Activated CD8-positive, alpha-beta memory T cell treated with anti-CD3 and anti-CD28 coated beads, Interleukin-2, amount 50 U/mL, for 4 hours (primary cell): Measurements from ENCODE around the gene EYA2.
"Not testable (repeated sequence)": the region's sequence is repeated elsewhere in the genome, so short reads cannot be mapped to it uniquely, and the experiment has no call there.

Experiments
- DNase-seq: peaks from one replicate; pipeline ENCODE4 v3.0.0-alpha.2; 2020

The EYA2 gene

DNA sequence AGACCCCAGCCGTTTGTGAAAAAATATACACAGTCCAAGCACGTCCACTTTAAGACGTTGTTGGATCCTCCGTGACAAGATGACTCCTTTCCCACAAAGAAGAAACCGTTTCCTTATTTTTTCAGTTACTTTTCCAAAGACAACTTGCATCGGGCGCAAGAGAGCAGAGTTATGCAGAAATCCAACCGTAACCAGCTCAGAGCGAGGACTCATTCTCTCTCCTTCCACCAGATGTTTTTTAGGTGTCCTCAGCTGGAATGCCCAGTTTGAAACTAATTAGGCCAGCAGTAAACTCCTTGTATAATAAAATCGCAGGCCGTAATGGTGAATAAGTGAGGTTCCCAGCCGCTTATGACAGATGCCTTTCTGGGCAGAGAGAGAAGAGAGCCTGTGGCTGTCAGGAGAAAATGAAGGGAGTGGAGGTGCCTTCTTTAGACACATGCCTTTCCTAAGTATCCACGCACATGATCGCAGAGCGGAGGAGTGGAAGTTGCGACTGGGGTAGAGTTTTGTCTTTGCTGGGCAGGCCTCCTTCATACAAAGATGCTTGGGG, 2.8 kb downstream of the EYA2 start:
- DNase-seq = no peak

DNA sequence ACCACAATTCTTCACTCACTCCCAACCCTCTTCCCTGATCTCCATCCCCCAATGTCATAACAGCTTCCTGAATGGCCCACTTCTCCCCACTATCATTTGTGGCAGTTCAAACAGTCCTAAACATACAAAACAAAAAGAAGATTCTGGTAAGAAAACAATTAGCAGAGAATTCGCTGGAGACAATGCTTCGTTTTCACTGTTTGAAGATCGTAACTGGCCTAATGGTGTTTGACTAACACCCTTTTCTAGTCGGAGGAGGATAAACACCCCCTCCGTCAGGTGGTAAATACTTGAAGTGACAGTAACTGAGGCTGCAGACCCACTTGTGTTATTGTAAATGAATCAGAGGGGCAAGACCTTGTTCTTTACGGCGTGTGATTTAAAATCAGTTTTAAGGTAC, 3.8 kb downstream of the EYA2 start:
- DNase-seq = no peak

DNA sequence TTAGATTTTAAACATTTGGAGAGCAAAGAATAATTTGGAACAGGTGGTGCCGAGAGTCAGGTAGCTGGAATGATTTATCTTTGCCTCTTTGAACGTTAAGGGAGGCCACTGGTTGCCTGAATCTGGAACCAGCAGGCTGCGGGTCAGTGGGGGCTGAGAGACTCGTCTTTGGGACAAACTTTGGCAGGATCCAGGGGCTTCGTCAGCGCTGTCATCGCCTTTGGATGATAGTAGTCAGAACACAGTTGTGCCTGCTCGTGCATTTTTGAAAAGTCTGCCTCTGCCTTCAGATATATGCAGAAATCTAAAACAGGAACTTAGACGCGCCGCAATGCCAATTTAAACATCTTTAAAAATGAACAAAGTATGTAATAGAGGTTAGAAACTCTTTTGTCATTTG, 5.0 kb downstream of the EYA2 start:
- DNase-seq = no peak

DNA sequence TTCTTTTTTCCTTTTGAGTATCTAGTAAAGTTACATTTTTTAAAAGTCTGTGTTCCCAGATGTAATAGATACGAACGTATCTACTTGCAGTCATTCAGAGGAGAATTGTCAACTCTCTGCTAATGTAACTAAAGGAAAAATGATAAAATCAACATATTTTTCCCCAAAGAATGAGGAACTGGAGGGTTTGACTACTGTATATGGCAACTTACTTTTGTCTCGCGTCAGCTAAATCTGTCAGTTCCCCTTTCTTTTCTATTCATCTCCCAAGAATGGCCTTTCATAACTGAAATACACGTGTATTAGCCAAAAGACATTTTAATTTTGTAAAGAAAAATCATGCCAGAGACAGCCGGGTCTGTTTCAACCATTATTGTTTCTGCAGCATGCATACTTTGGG, 5.4 kb downstream of the EYA2 start:
- DNase-seq = no peak

DNA sequence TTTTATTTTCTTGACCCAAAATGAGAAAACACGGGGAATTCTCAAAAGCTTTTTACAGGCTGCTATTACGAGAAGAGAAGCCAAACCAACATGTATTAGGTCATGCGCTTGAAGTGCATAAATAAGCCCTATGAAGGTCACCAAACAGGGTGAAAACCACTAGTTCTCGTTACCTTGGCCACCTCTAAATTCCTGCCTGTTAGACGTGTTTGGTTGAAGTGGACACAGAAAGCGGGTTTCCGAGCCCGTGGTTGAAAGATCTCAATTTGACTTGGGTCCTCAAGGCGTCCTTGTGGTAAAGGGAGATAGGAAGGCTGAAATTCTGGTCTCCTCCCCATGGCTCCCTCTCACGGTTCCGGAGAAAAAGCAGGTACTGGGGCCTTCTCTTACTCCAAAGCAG, 6.2 kb downstream of the EYA2 start:
- DNase-seq = no peak

DNA sequence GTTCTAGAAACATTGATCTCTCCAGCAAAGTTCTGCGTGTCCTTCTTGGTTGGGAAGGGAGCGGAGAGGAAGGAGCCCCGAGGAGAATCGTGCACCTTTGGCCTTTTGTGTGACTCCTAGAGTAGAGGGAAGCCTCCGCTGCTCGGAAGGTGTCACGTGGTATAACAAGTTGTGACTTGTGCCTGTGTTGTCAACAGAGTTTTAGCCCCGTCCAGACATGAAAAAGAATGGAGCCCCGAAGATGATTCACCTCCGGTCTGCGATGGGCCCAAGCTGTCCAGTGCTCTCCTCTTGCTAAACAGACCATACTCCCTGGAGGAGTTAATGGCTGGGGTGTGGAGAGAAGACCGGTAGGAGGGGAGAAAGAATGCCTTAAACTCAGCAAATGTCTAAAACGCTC, 7.0 kb downstream of the EYA2 start:
- DNase-seq = no peak

DNA sequence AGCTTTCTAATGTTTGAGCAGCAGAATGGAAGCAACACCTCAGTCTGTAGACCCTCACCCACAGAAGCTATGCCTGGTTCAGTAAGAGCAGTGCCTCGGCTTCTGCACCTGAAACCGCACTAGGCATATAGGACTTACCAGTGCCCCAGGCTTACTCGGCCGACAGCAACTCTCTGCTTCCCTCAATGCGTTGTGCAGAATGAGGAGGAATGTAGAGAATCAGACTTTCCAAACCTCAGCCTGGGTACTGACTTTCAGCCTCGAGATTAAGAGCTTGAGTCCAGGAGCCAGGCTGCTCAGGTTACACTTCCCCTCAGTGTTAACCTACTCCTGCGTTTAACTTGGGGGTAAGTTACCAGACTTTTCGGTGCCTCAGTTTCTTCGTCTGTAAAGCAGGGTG, 8.6 kb downstream of the EYA2 start:
- no peak for DNase-seq

DNA sequence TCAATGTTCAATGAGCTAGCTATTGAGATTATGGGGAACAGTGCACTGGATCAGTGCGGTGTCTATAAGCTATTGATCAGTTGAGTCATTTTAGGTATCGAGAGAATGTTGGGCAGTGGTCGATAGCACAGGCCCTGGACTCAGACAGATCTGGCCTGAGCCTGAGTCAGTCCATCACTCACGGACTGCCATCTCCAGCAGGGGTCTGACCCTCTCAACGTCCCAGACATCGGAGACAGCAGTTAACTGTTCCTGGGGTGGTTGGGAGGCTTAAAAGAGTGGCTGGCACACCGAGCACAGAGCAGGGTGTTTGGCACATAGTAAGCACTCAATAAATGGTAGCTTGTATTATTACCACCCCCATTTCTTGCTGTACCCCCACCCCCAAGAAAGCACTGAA, 9.3 kb downstream of the EYA2 start:
- no peak for DNase-seq

DNA sequence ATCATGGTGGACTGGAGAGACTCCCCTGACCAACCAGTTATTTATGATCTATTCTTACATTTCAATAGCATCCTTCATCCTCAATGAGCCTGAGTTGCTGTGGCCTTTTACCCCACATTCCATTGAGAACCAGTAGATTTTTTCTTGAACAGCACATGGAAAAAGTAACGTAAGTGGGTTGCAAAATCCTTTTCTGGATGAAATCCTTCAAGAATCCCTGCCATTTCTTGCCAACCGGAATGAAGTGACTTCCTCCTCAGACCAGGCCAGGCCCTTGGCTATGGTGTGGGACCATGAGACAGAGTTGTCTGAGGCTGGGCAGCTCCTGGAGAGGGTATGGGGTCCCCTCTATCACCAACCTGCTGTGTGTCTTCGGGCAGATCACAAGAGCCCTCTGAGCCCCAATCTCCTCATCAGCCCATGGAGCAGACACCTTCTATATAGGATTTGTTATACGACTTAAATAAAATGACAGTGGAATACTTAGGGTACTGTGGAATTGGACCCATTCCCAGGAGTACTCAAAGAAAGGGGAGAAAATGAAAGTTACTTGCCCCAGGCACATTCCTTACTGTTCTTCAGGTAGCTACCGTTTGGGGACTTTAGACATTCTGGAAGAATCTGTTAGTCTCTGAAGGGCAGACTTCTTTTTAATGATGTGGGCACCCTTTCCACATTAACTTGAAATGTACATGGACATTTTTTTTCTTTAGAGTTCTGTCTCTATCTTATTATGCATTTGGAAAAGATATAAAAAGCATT, 10.9 kb downstream of the EYA2 start:
- no peak for DNase-seq

DNA sequence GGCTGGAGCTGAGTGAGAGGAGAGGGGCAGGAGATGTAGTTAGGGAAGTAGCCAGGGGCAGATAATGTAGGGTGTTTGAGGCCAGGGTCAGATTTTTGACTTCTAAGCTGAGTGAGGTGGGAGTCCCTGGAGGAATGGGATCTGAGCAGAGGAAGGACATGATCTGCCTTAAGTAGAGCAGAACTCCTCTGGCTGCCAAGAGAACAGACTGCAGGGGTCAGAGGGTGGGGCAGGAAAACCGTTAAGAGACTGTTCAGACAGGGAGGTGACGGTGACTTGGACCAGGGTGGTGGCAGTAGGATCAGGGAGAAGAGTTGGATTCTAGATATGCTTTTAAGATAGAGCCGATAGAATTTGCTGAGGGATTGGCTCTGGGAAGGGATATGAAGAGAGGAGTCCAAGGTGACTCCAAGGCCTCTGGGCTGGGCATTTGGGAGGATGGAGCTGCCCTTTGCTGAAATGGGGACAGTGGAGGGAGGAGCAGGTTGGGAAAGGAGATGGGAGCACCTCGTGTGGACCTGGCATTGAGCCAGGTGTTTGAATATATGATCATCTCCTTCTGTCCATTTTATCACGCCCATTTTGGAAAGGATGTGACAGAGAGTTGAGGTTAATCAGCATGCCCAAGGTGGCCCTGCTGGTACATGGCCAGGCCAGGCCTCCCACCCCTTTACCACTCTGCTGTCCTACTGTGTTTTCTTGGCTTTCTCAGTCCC, 18.8 kb downstream of the EYA2 start:
- DNase-seq = no peak

DNA sequence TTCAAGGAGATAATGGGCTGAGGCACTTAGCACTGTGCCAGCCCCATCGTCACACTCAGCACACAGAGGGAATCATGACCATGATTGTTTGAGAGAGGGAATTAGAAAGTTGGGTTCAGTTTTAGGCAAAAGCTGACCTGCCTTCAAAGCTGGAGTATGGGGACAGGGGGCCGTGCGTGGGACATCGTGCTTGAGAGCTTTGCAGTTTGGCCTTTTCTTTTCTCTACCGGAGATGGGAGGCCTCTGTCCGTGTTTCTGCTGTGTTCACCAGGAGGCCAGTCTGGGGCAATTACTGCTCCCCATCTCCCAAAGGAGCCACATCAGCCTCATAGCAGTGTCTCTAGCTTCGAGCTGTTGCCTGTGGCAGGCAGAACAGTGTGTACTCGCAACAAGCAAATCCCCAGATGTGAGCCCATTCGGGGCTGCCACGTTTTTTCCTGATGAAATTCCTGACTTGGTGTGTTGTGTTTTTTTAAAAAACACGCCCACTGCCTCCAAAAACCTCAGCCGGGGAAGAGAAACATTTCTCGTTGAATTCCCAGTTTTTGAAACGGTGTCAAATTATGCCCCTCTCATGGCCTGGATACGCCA, 20.2 kb downstream of the EYA2 start:
- DNase-seq = no peak

DNA sequence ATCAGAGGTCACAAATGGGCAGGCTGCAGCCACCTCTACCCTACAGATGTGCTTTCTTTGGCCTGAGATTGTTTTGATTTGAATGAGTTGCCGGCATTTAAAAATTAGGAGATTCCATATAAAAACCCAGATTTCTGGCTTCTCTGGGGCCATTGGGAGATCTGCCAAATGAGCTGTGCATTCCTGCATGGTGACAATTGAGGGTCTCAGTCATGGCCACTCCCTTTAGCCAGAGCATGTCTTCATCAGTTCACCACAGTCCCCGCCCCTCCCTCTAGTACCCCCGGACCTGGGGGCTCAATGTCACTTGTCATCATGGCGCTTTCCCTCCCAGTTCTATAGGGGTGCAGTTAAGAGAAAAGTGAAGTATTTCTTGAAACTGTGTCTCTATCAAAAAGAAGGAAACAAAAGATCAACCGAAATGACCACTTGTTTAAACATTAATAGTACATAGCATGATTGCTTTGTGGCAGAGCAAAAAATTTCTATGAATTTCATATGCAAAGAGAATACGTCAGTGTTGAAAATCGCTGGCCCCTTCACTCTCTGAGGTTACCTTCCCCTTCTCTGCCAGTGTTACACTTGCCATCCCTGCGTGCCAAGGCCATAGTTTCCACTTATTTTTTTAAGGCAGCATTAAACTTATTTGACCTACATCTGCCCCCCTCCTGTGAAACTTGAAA, 21.1 kb downstream of the EYA2 start:
- DNase-seq = no peak

DNA sequence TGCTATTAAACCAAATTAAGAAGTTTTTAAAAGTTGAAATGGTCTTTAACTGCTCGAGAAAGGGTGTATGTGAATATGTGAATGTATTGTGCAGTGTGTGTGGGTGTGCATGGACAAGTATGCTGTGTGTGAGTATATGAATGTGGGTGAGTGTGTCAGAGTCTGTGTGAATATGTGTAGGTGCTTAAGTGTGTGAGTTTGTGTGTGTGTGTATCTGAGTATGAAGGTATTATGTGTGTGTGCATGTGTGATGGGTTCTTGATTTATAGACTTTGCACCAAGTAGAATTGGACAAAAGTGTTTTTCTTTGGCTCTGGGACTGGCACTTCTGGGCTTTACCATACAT, 21.6 kb downstream of the EYA2 start:
- DNase-seq = no peak

DNA sequence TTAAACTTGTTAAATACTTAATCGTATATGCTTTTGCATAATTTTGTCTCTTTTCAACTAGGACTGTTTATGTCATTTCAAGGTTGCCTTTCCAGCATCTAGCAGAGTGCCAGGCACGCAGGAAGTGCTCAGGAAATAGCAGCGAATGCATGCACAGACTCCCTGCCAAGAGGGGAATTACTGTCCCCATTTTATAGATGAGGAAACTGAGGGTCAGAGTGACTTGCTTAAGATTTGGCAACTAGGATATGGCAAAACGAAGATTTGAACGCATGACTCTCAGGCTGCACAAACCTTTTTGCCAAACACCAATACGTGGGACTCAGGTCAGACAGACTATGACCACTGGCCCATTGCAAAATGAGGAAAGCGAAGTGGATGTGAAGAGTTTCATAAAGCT, 22.5 kb downstream of the EYA2 start:
- DNase-seq = no peak

DNA sequence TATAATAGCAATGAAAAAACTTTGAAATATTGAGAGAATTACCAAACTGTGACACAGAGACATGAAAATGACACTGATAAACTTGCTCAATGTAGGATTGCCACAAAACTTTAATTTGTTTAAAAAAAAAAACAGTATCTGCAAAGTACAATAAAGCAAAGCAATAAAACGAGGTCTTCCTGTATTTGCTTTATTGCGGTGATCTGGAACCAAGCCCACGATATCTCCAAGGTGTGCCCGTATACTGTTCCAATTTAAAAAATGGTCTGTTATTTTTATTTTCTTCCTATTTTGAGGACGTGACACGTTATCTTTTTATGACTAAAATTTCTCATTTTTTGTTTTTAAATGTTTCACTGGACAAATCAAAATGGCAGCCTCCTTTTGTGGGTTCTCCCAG, 25.5 kb downstream of the EYA2 start:
- no peak for DNase-seq

DNA sequence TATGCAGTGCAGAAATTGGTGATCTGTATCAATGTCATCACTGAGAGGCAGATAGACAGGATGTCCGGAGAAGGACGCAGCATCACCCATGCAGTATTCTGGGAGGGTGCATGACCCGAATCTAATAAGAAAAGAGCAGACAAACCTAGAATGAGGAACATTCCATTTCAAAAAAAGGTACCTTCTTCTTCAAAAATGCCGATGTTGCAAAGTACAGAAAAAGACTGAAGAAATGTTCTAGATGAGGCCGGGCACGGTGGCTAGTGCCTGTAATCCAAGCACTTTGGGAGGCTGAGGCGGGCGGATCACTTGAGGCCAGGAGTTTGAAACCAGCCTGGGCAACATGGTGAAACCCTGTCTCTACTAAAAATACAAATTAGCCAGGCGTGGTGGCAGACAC, 28.2 kb downstream of the EYA2 start:
- not testable (repeated sequence) for DNase-seq

DNA sequence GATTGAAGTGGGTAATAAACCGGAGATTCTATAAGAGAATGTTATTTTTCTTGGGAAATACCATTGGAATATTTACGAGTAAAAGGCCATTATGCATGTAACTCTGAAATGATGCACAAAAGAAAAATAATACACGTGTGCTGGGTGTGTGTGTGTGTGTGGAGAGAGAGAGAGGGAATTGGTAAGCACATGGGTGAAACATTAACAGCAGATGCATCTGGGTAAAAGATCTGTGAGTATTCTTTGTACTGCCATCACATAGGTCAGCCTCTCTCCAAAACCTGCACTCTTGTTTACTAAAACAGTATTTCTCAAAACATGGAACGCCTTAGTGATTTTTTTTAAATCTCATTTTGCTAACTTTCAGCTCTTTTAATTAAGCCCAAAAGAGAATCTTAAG, 28.9 kb downstream of the EYA2 start:
- DNase-seq = no peak

DNA sequence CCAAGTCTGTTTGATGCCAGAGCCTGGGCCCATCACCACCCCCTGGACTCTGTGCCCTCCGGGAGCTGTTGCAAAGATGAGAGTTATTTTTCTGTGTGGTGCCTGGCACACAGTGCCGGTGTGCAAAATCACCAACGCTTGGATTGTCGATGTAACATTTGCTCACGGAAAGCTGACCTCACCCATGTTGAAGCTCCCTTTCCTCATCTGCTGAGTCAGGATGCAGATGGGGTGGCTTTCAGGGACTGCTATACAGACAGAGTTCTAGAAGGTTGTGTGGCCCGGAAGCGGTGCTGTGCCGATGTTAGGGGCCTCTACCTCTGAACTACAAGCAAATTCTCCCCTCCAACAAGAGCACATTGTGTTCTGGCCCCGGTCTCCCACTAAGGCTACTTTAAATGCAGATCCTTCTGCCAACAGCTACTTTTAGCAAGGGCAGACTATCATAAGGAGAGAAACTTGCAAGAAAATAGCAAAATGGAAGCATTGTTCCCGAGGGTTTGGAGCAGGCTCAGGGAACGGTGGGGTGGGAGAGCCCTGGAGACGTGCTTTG, 34.0 kb downstream of the EYA2 start:
- no peak for DNase-seq

DNA sequence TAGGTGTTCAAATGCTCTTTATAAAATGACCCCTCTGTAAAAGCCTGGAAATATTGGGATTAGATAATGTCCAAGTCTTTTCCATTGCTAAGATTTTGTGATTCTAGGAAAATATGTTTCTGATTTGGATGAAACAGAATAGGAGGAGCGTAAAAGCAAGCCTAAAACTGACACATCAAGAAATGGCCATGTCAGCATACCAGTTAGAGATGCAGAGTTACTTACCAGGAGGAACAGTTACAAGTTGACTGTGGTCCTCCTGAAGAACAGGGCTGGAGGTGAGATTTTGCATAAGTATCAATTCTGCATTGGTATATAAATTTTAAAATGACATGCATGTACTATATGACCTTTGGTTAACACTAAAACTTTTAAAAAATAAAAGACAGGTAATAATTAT, 35.3 kb downstream of the EYA2 start:
- DNase-seq = no peak

DNA sequence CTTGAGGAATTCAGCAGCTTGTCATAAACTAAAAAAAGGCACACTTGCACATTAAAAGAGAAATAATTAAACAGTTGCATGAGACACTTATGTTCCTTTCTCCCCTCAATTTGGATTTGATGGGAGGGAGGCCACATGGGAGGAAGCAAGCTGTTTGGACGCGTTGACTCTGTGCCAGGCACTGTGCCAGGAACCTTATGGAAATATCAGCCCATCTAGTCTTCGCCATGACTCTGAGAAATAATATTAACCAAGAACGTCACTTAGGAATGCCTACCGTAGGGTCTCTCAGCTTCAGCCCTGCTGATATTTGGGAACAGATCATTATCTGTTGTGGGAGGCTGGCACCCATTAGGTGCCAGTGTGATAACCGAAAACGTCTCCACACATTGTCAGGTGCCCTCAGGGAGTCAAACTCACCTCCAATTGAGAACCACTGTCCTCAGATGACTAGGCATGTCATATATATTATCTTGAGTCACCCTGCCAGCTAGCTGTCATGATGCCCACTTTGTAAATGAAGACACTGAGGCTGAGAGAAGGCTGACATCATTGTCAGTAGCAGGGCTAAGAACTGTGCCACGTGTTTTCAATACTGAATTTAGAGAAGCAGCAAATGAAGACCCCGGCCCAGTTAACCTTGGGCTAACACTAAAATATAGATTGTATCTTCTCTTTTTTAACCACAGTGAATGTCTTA, 36.1 kb downstream of the EYA2 start:
- no peak for DNase-seq

DNA sequence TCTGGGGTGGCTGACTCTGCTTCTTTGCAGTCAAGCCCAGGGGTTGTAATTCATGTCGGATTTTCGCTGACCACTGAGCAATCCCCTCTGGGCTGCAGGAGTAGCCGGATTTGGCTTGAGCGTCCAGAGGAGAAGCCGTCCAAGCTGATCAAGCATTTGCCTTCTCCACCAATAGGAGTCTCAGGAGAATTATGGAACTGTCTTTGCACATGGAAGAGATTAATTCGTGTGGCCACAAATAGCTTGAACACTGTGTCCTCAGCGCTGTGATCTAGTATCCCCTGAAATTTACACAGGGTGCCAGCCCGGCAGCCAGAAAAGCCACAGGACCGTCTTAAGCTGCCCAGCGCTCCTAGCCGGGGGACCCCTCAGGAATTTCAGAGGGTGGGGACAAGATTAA, 37.1 kb downstream of the EYA2 start:
- DNase-seq = no peak

DNA sequence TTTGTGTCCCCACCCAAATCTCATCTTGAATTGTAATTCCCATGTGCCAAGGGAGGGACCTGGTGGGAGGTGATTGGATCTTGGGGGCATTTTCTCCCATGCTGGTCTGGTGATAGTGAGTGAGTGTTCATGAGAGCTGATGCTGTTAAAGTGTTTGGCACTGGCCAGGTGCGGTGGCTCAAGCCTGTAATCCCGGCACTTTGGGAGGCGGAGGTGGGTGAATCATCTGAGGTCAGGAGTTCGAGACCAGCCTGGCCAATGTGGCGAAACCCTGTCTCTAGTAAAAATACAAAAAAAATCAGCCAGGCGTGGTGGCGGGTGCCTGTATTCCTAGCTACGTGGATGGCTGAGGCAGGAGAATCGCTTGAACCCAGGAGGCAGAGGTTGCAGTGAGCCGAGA, 37.8 kb downstream of the EYA2 start:
- DNase-seq = not testable (repeated sequence)

DNA sequence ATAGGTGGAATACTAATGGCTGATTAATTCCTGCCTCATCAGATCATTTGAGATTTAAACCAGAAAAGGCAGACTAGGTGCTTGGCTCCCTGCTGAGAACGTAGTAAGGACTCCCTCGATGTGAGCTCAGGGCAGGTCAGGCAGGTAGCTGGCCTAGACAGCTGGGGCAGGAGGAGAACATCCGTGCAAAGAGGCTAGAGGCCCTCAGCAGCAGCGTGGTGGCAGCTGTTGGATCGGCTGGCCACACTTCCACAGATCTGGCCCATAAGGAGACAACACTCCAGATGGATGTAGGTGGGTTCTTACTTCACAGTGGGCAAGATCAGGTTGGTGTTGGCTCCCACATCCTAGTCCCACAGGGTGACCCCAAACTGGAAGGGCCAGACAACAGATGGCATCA, 38.5 kb downstream of the EYA2 start:
- DNase-seq = no peak
